ENCODE data around the gene GOLM1.

GRCh38 chr9:86116425-86116824 lies 17.1 kb upstream of the GOLM1 start:
- TF ChIP-seq EZH2 (IDR thresholded peaks at IDR 0.05; ENCODE audit: insufficient read depth, poor library complexity, severe bottlenecking), result no peak
- TF ChIP-seq EZH2phosphoT487 (IDR thresholded peaks at IDR 0.05; ENCODE audit: insufficient read depth, low read depth), result no peak
